HG03108 (cell line): Measurements from ENCODE around the gene YTHDF1.

Experiments
- ATAC-seq: cut with Tn5 transposase; IDR thresholded peaks from one replicate; pipeline ENCODE4 v1.9.1; 2021; ENCODE audit warnings: moderate library complexity; ENCODE audit not compliant: unreplicated experiment

The YTHDF1 gene

DNA sequence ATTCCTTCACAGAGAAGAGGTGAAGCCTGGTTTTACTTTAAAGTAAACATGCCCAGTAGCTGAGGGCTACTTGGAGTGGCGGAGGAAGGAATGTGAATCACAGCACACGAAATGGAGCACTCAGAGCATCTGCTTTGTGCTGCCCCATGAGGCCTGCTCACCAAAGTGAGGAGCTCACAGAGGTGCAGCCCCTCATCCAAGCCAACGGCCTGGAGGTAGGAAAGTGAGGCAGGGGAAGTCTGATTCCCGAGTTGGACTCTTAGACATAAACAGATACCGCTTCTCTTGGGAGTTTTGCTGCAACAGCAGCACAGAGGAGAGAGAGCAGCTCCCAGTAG, 3.6 kb downstream of the YTHDF1 start:
- ATAC-seq = no peak

DNA sequence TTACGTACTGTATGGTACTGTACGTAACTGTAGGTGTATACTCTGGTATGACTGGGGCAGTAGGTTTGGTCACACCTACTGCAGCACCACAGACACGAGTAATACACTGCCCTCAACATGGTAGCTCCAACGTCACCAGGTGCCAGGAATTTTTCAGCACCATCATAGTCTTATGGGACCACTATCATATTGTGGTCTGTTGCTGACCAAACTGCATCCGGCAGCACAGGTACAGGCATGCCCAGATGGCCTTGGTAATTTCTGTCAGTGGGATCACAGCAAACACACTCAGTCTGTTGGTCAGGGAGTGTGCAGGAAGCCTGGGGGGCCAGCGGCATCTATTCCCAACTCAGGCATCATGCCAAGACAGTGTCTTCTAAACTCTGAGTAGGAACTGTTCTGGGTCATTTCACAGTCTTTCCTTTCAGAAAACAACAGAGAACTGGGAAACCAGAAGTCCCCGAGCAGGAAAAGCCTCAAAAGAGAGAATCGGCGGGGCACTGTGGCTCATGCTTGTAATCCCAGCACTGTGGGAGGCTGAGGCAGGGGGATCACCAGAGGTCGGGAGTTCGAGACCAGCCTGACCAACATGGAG, 5.8 kb downstream of the YTHDF1 start:
- no peak for ATAC-seq

DNA sequence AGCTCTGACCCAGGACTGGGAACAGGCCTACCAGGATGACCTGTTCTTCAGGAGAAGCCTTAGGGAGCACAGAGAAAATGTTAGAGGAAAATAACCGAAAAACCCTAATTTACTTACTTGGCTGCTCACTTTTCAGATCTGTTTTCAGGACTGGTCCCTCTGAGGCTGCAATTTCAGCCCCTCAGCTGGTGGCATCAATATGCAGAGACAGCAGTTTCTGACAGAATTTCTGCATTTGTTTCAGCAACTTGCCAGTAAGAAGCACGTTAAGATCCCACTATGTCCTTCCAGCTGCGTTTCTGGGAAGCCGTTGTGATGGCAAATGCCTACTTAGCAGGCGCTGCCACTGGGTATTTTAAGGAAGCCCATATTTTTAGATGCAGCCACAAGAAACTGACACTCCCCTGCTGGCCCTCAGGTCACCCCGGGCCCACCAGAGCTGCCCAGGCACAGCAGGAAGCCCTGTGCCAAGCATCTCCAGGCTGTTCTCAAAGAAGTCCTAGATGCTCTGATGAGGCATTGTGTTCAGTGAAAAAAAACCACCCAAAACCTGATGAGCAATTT, 7.5 kb downstream of the YTHDF1 start:
- ATAC-seq = no peak

DNA sequence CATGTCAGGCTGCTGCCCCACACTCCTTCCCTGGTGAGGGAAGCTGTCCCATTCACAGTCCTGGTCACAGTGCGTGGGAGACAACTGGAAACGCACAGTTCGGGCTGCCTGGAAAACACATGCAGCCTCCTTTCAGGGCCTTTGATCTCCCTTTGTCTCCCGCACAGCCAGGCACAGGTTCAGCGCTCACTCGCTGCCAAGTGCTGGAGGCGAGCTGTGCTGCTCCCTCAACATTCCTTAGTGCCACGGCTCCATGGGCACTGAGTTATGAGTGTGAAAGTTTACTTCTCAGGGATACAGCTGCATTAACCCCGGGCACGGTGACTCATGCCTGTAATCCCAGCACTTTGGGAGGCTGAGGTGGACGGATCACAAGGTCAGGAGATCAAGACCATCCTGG, 9.1 kb downstream of the YTHDF1 start:
- ATAC-seq = no peak

DNA sequence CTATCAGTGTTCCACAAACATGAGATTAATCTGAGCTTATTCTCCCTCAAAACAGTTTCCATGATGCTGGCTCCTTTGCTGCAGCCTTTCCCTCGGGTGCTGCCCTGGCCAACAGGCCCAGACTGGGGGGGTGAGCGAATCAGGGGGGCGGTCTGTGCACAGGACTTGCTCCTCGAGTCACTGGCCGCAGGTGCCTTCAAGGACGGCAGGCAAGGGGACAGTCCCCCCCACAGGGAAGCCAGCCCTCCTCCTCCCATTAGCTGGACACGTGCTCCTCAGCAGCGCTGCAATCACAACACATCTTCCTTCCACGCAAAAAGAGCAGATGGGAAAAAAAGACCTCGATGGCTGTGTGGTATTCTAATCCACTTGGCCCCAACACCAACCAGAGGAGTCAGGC, 10.0 kb downstream of the YTHDF1 start:
- ATAC-seq = no peak

DNA sequence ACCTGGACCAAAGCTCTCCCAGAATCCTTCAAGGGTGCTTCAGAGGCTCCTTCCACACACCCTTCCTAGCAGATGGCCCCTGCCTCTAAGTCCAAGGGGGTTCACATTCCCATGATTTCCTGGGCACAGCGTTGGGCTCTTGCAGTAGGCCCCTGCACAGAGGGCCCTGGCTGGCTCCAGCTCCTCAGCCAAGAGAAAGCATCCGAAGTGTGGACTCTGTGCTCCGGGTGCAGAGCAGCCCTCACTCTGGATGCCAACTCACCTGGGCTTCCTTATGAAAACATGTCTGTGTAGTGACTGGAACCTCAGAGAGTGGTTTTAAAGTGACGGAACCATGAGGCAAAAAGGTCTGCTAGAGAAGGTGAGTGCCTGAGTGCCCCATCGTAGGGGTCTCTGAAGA, 11.6 kb downstream of the YTHDF1 start:
- ATAC-seq = no peak

DNA sequence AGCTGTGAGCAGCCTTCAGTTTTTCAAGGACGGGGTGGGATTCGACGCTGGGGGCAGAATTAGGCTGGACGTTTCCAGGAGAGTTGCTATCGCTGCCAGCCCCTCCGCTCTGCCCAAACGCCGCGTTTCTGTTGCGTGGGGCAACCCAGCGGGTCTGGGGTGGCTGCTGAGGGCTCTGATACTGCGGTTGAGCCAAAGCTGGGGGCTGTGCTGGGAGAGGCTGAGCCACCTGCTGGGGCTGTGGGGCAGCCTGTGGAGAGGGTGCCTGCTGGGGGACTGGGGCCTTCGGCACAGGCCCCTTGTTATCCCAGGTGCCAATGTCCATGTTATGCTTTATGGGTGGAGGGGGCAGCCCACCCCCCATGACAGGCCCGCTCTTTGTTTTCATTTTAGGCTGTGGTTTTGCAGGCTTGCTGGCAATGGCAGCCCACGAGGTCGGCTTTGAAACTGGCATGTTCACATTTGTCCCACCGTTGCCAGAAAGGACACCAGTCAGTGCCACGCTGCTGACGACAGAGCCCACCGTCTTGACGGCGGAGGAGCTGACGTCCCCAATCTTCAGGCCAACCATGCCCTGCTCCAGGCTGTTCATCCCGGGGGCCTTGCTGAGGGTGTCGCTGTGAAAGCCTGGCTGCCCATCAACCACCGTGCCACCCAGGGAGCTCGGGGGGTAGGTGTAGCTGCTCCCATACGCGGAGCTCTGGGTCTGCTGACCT, 13.0 kb downstream of the YTHDF1 start:
- ATAC-seq = no peak

DNA sequence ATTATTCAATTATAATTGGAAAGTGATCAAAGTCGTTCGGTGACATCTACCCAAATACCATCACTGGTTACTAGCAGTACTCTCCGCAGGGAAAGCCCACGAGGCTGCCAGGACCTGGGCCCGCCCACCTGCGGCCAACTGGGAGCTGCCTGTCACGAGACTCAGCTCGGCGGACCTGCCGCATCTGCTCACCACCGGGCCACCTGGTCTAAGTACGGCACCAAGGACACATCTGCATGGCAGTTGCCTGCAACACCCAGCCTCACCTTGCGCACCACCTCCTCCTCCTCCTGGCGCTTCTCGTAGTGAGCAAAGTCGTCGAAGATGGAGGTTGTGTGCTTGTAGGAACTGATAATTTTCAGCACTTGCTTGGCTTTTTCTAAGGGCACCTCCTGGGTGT, 13.9 kb downstream of the YTHDF1 start:
- no peak for ATAC-seq

DNA sequence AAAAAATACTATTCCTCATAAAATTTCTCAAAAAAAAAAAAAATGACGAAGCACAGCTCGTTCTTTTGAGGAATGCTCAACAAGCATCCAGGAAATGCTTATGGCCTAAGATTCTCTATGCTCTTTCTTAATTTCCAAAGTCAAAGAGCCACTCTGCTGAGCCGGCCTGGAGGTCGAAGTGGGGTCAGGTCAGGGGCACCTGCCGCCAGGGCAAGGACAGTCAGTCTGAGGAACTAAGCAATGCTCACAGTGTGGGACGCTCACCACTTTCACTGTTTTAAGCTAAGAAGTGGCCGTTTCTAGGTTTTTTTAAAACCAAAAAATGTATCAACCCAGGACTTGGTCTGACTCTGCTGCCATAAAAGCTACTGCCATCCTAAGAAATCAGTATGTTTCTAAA, 17.3 kb downstream of the YTHDF1 start:
- no peak for ATAC-seq

DNA sequence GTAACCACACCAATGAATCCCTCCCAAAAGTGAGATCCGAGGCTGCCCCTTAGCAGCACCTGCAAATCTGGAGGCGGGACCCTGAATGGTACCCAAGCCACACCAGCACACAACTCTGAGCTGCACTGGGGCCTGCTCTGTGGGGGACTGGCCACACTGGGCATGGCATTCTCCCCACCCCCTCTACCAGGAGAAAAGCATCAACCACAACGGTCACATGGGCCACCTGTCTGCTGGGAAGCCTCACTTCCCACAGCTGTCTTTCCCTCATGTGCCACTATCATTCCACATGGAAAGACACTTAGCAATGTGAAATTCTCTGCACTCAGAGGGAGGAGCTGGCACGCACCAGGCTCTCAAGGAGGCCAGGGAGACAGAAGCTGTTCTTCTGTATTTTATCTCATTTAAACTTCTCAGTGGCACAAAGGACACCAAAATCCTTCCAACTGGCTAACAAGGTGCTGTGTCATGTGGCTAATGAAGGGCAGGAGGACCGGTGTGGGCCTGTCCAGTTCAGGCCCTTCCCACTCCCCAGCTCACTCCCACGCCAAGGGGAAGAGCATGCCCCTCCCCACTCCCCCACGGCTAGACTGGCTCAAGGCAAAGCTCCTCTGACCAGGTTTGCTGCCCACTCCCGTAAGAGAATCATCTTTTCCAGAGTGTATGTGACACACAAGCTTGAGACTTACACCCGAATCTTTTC, 19.0 kb downstream of the YTHDF1 start:
- no peak for ATAC-seq

DNA sequence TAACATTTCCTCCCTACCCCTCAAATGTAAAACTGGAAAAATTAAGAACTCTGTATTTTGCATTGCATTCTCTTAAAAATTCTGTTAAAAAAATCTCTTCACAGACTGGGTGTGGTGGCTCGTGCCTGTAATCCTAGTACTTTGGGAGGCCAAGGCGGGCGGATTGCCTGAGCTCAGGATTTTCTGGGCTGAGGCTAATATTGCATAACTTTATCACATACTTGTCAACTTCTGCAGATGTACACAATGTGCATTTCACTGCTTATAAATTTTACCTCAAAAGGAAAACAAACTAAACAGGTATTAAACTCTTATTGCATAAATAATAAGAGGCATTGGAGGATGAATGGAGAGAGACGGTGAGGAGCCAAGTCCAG, 21.1 kb downstream of the YTHDF1 start:
- no peak for ATAC-seq

DNA sequence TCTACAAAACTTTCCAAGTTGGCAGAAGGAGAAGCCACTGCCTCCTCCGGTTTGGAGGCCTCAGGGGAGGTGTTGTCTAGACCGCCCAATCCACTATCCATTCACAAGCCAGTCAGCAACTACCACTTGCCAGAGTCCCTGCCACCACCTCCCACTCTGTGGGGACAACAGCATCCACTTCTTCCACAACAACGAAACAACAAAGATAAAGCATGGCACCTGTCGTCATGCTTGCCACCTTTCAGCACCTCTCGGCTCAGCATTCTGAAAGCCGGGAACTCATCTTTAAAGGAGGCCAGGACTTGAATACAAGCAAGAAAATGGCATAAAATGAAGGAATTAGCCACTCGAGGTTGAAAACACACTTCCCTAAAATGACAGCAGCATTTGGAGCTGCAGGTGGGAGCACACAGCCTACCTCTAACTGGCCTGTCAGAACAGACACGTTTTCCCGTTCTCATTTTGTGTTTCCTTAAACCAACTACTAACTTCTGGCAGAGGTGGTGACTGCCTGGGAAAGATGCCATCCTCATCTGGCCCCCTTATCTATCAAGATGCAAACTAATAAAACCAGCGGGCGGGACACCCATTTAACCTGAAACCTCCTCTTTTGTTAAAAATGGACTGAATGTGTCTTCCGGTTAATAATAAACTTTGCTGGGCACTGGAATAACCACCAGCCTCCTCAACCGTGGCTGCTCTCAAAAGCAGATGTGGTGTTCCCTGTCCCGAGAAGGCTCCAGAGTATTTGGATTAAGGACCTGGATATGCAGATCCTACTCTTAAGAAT, 21.7 kb downstream of the YTHDF1 start:
- no peak for ATAC-seq

DNA sequence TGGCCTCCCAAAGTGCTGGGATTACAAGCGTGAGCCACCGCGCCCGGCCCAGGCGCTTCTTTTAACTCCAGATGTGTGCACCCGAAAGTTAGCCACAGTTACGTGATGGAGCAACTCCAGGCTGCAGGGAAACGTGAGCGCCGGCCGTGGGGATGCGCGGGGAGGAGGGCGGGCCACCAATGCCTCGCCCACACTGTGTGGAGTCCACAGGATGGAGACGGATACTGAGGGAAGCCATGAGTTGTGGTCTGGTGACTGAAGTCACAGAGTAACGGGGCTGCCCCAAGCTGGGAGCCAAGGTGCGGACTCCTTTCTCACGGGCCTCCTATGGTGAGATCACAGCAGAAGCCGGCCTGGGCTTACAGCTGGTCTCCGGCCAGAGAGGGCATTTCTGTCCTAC, 23.2 kb downstream of the YTHDF1 start:
- ATAC-seq = no peak

DNA sequence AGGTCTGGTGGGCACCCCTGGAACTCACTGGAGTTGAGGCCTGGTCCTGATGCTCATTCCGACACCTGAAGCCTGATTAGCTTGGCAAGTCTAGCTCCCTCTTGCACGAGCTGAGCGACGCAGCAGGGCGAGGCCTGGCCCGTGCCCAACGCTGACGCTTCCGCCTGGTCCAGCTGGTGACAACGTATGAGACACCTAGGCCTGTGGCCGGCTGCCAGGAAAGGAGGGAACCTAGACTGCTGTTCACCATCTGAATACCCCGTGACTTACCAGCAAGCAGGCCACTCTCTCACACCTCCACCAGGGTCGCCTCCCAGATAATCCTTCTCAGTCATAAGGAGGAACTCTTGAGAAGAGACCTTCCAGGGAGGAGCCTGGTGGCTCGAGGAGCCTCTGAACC, 24.5 kb downstream of the YTHDF1 start:
- no peak for ATAC-seq

DNA sequence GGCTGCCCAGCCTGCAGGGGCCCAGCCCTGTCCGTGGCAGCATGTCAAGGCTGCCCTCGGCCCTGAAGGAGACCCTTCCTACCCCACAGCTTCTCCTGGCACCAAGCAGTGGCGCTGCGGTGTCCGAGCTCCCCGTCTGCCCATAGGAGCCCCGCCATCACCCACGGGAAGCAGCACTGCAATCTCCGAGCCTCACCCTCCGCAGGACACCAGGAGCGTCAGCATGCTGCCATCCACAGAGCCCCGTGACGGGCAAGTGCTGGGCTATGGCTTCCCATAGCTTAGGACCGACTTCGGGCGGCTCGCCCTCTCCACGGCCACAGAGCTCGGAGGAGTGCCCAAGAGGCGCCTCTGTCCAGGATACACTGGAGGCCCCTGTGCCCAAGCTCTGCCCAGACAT, 25.1 kb downstream of the YTHDF1 start:
- ATAC-seq = no peak

DNA sequence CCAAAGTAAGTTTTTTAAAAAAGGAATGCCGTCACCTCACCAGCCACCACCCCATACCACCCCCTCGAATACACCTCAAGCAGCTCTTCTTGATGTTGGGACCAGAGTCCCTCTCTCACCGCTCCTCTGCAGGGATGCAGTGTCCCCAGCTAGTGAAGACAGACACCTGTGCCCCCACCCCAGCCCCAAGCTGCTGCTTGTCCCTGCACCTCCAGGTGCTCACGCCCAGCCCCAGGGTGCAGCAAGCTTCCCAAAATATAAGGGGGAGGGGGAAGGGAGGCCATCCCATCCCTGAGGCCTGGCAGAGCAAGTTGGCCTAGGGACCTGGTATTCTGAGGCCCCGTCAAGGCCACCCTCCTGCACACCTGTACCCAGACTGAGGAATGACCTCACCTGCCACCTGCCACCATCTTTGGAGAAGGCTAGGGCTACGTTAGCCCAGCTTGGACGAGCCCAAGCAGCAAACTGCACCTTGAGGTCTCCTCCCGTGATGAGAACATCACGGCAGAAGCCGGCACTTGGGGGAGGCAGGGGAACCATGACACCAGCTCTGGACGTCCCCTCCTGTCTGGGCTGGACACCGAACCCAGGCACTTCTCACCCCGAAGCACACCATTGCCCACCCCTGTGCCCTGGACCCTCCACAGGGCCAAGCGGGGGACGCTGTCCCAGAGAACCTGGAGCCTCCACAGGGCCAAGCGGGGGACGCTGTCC, 25.9 kb downstream of the YTHDF1 start:
- no peak for ATAC-seq

DNA sequence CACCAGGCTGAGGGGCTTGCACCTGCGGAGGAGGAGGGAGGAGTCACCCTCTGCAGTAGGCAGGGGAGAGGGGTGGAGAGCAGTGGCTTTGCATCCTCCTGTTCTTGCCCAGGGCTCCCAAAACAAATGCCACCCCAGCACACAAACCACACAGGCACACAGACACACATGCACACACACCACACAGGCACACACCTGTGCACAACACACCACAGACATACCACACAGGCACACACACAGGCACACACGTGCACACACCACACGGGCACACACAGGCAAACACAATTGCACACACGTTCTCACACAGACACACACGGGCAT, 26.6 kb downstream of the YTHDF1 start:
- no peak for ATAC-seq

DNA sequence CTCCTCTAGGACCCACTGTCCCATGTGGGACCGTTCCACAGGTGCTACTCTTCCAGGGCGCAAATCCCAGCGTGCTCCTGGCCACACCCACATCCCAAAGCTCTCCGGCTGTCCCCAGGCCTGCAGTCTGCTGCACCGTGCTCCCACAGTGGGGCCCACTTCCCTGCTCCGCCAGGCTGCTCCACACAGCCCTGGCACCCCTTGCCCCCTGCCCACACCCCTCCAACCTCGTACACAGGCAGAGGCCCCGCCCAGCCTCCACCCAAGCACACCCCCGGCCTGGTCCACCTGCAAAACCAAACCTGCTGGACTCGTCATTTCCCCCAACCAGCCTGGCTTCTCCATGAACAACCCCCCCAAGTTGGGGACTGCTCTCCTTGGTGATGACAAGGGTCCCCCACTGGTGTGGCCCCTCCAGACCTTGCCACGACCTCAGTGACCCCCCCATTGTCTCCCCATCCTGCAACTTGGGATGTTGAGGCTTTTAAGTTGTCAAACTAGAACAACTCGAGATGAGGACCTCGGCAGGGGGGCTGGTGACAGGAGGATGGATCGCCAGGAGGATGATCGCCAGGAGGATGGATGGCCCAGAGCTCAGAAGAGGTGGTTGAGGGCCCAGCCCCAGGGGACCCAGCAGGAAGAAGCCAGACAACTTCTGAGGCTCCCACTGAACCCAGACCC, 27.1 kb downstream of the YTHDF1 start:
- ATAC-seq = no peak

DNA sequence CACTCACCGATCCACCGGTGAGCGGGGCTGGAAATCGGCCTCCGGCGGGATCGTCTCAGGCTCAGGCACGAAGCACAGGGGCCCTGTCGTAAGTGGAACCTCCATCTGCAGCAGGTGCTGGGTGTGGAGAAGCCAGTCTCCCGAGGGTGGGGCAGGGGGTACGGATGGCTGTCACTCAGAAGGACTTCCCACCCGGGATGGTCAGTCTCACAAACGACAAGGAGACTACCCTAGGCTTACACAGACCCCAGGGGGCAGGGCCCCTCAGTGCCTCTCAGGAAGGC, 27.8 kb downstream of the YTHDF1 start:
- no peak for ATAC-seq

DNA sequence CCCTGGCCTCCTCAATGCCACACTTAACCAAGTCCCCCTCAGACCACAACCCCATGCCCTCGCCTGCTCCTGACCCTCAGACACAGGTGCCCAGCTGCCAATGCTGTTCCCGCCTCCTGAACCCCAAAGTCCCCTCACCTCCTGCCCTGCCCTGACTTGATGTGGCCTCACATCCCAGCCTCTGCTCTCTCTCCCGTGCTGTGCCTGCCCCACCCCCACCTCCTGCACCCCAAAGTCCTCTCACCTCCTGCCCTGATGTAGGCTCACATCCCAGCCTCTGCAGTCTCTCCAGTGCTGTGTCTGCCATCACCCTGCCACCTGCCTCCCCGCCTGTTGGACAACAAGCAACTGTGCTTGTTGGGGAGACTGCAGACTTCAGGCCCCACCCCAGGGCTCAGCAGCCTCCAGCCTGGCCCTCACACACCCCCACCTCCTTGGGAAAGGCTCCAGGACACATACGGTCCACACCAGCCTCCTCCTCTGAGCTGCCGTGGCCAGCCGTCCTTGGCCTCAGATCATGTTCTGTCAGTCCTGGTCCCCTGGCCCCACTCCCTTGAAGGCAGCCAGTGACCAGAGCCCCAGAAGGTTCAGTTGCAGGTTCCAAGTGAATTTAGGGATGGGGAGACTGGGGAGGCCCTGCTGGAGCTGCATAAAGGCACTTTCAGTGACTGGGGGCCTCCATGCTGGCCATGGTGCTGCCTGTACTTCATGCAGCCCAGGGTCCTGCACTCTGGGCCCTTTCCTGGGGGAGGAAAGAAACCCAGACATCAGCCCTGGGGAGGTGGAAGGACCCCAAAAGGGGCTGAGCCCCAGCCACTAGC, 28.4 kb downstream of the YTHDF1 start:
- no peak for ATAC-seq
